CD14-positive monocyte (primary cell): Measurements from ENCODE around the gene AGAP1. TPM values are rescaled to one million over a fixed set of nuclear protein-coding genes. Genes with fewer than 3 reads are reported as not detected.

Experiments used
- DNase-seq, 3 donors: peaks; one replicate each; pipeline ENCODE4 v3.0.0-alpha.2; 2011 to 2022
- H2AFZ ChIP-seq: 2 replicates; pipeline ENCODE4 v1.6.0; 2012; ENCODE audit warnings: mild to moderate bottlenecking, low read depth, low read length, inconsistent platforms; ENCODE audit not compliant: insufficient read depth, poor library complexity, severe bottlenecking
- H3K27ac ChIP-seq, 2 donors: 1 replicate in 1 of 2; 2 replicates in 1 of 2; pipeline ENCODE4 v1.5.1; 2012 to 2013; ENCODE audit warnings: low read length in 2 of 2, control low read depth in 1 of 2, inconsistent platforms in 1 of 2, low read depth in 1 of 2, mild to moderate bottlenecking in 1 of 2
- H3K27me3 ChIP-seq, 2 donors: one replicate each; pipeline versions ENCODE4 v1.6.0 to v1.6.1; 2011 to 2013; ENCODE audit warnings: low read length in 2 of 2; ENCODE audit not compliant: control insufficient read depth in 2 of 2, insufficient read depth in 2 of 2
- H3K36me3 ChIP-seq, 2 donors: replicated peaks in 1 of 2; 1 replicate in 1 of 2; 2 replicates in 1 of 2; pipeline versions ENCODE4 v1.5.1 to v1.6.1; 2012 to 2013; ENCODE audit warnings: low read length in 2 of 2, control low read depth in 1 of 2, inconsistent platforms in 1 of 2, mild to moderate bottlenecking in 1 of 2; ENCODE audit not compliant: insufficient read depth in 2 of 2, control insufficient read depth in 1 of 2
- H3K4me1 ChIP-seq, 2 donors: 1 replicate in 1 of 2; 2 replicates in 1 of 2; pipeline versions ENCODE4 v1.5.1 to v1.6.1; 2012 to 2013; ENCODE audit warnings: low read length in 2 of 2, control low read depth in 1 of 2, inconsistent platforms in 1 of 2, mild to moderate bottlenecking in 1 of 2, moderate library complexity in 1 of 2; ENCODE audit not compliant: insufficient read depth in 2 of 2, control insufficient read depth in 1 of 2
- H3K4me2 ChIP-seq: replicated peaks from 2 replicates; pipeline ENCODE3; 2012; ENCODE audit warnings: low read length, moderate library complexity, mild to moderate bottlenecking; ENCODE audit not compliant: poor library complexity, severe bottlenecking; ENCODE audit errors: extremely low read depth
- H3K4me3 ChIP-seq, 3 experiments: fragments of 200-600 bp in 1 of 3; sonication (generic) in 1 of 3; replicated peaks in 1 of 3; 1 replicate in 2 of 3; 2 replicates in 1 of 3; pipeline ENCODE4 v1.5.1; 2011 to 2013; ENCODE audit warnings: low read length in 3 of 3, mild to moderate bottlenecking in 3 of 3, control low read depth in 2 of 3, low read depth in 2 of 3, inconsistent platforms in 1 of 3, moderate library complexity in 1 of 3
- H3K79me2 ChIP-seq: 2 replicates; pipeline ENCODE4 v1.6.0; 2012; ENCODE audit warnings: mild to moderate bottlenecking, control low read depth, inconsistent platforms, low read length, moderate library complexity; ENCODE audit not compliant: insufficient read depth
- H3K9ac ChIP-seq: 2 replicates; pipeline ENCODE4 v1.6.0; 2017; ENCODE audit warnings: low read length, mild to moderate bottlenecking; ENCODE audit not compliant: insufficient read depth, poor library complexity, severe bottlenecking
- H3K9me3 ChIP-seq, 2 donors: replicated peaks in 1 of 2; 1 replicate in 1 of 2; 2 replicates in 1 of 2; pipeline versions ENCODE4 v1.5.1 to v1.6.1; 2012 to 2013; ENCODE audit warnings: low read length in 2 of 2, control low read depth in 1 of 2; ENCODE audit not compliant: control insufficient read depth in 1 of 2, insufficient read depth in 1 of 2
- H4K20me1 ChIP-seq: 2 replicates; pipeline ENCODE4 v1.6.0; 2012; ENCODE audit warnings: mild to moderate bottlenecking, low read length, control low read depth, moderate library complexity; ENCODE audit not compliant: insufficient read depth
- H3K27ac Mint-ChIP-seq, 7 donors: one replicate each; pipeline ENCODE4 v1.8.0; 2020; ENCODE audit warnings: mild to moderate bottlenecking in 7 of 7, mixed read lengths in 7 of 7, moderate library complexity in 6 of 7, inconsistent platforms in 2 of 7
- H3K27me3 Mint-ChIP-seq, 3 donors: one replicate each; pipeline ENCODE4 v1.8.0; 2021 to 2022; ENCODE audit warnings: low read depth in 3 of 3, mild to moderate bottlenecking in 3 of 3, mixed read lengths in 3 of 3, moderate library complexity in 3 of 3, inconsistent platforms in 1 of 3
- H3K36me3 Mint-ChIP-seq, 2 donors: one replicate each; pipeline ENCODE4 v1.8.0; 2020; ENCODE audit warnings: mixed read lengths in 2 of 2, inconsistent platforms in 1 of 2, mild to moderate bottlenecking in 1 of 2
- H3K4me1 Mint-ChIP-seq: one replicate; pipeline ENCODE4 v1.8.0; 2020; ENCODE audit warnings: mild to moderate bottlenecking, mixed read lengths
- H3K4me3 Mint-ChIP-seq, 2 donors: one replicate each; pipeline ENCODE4 v1.8.0; 2020; ENCODE audit warnings: mild to moderate bottlenecking in 2 of 2, mixed read lengths in 2 of 2, moderate library complexity in 1 of 2
- H3K9me3 Mint-ChIP-seq, 7 donors: one replicate each; pipeline ENCODE4 v1.8.0; 2020 to 2022; ENCODE audit warnings: mixed read lengths in 7 of 7, mild to moderate bottlenecking in 6 of 7, moderate library complexity in 6 of 7, inconsistent platforms in 2 of 7
- WGBS: methylation state at CpG from one replicate; pipeline ENCODE4 v1.1.5; 2013; ENCODE audit warnings: missing lambda C conversion rate; ENCODE audit not compliant: insufficient coverage; 5-methylcytosine and 5-hydroxymethylcytosine counted together
- intact Hi-C, 2 donors: fragments of 100-400 bp; cut with micrococcal nuclease; formaldehyde crosslinking; loops; one replicate each; pipeline versions ENCODE4 v1.15.0 to v1.15.1; 2023
- polyA plus RNA-seq, 3 donors: library from polyadenylated mRNA; depleted of rRNA in 1 of 3; unstranded in 2 of 3; stranded (reverse) in 1 of 3; fragments of 300-500 nt in 2 of 3; fragments of >200 nt in 1 of 3; fragmentation: Illumina TruSeq in 2 of 3; gene quantifications; 1 replicate in 2 of 3; 2 replicates in 1 of 3; pipeline ENCODE4 v1.2.3, GENCODE V29; 2012 to 2021
- TF ChIP-seq, protein P1 (sequence below): fragments of 200-600 bp; IDR thresholded peaks from one replicate; pipeline ENCODE4 v1.8.0; 2022; ENCODE audit warnings: antibody characterized with exemption, mild to moderate bottlenecking

AGAP1 gene
- polyA plus RNA-seq, 3 donors: 0.12 TPM; not detected in 2

DNA sequence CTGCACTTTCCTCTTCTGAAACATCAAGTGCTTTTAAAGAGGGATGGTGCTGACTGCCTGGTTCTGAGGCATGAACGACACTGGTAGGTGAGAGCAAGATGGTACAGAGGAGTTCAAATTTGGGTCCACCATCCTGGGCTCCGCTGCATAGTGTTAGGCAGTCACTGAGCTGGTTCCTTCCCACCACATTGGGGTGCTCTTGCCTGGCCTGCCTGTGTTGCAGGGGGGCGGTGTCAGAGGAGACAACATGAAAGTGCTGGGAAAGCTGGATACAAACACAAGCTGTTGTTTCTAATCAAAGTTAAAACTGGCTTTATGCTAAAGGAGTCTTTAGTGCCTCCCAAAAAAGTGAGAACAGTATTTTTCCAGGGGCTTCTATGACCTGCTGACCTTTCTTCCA lies 416.2 kb downstream of the AGAP1 start:
- no peaks in the 10 kb centered on the region for H3K4me1 Mint-ChIP-seq
- H3K36me3 ChIP-seq: no peaks in the 10 kb centered on the region
- DNase-seq: no peak
- peaks cover 4 to 6% (median 6%) of the 10 kb centered on the region in 3 donors for H3K27me3 Mint-ChIP-seq
- no peak overlapping the region for H3K4me2 ChIP-seq
- peaks cover 0 to 12% (median 8%) of the 10 kb centered on the region in 7 donors for H3K9me3 Mint-ChIP-seq
- no peak overlapping the region for H3K4me3 Mint-ChIP-seq
- H3K27ac Mint-ChIP-seq: no peak overlapping the region
- H3K27me3 ChIP-seq: no peaks in the 10 kb centered on the region
- no peak overlapping the region for H3K4me3 ChIP-seq
- WGBS: 79% methylated on average over 2 of the region's 3 CpGs
- H3K9ac ChIP-seq: no peak overlapping the region
- no peaks in the 10 kb centered on the region for H3K4me1 ChIP-seq
- TF ChIP-seq, protein P1, sequence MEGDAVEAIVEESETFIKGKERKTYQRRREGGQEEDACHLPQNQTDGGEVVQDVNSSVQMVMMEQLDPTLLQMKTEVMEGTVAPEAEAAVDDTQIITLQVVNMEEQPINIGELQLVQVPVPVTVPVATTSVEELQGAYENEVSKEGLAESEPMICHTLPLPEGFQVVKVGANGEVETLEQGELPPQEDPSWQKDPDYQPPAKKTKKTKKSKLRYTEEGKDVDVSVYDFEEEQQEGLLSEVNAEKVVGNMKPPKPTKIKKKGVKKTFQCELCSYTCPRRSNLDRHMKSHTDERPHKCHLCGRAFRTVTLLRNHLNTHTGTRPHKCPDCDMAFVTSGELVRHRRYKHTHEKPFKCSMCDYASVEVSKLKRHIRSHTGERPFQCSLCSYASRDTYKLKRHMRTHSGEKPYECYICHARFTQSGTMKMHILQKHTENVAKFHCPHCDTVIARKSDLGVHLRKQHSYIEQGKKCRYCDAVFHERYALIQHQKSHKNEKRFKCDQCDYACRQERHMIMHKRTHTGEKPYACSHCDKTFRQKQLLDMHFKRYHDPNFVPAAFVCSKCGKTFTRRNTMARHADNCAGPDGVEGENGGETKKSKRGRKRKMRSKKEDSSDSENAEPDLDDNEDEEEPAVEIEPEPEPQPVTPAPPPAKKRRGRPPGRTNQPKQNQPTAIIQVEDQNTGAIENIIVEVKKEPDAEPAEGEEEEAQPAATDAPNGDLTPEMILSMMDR: no peak
- peaks cover 0 to 6% of the 10 kb centered on the region in 2 donors for H3K9me3 ChIP-seq
- H3K27ac ChIP-seq: no peak overlapping the region
- H4K20me1 ChIP-seq: no peaks in the 10 kb centered on the region
- intact Hi-C loops: no loop called here
- no peaks in the 10 kb centered on the region for H3K79me2 ChIP-seq
- no peak overlapping the region for H2AFZ ChIP-seq
- no peaks in the 10 kb centered on the region for H3K36me3 Mint-ChIP-seq

DNA sequence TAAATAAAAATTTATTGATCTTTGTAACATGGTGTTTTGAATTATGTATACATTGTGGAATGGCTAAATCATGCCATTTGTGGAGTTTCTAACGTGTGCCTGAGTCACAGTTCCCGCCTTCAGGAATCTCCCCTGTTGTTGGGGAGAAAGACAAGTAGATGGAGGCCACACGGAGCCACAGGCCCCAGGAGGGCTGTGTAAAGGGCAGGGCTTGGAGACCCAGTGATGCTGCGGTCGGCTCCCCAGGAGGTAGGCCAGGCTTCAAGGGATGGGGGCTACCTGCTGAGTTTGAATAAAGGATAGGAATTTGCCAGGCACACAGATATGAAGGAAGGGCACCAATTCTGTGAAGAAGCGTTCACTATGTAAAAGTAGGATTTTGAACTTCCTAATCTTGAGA lies 417.3 kb downstream of the AGAP1 start:
- peaks cover 0 to 14% (median 3%) of the 10 kb centered on the region in 7 donors for H3K9me3 Mint-ChIP-seq
- H3K36me3 Mint-ChIP-seq: no peaks in the 10 kb centered on the region
- Histone ChIP-seq H3K36me3 (no peaks in the 10 kb centered on the region), H3K27me3 (no peaks in the 10 kb centered on the region), H3K9ac (no peak overlapping the region), H2AFZ (no peak overlapping the region), H3K27ac (no peak overlapping the region), H3K4me3 (no peak overlapping the region), H4K20me1 (no peaks in the 10 kb centered on the region), H3K9me3 (peaks cover 3% of the 10 kb centered on the region in 2 donors), H3K79me2 (no peaks in the 10 kb centered on the region), H3K4me2 (no peak overlapping the region), H3K4me1 (no peaks in the 10 kb centered on the region)
- intact Hi-C loops: no loop called here
- peaks cover 1 to 6% (median 4%) of the 10 kb centered on the region in 3 donors for H3K27me3 Mint-ChIP-seq
- TF ChIP-seq, protein P1: no peak
- H3K4me3 Mint-ChIP-seq: no peak overlapping the region
- WGBS: 85% methylated on average over 6 of the region's 6 CpGs
- no peak for DNase-seq
- no peaks in the 10 kb centered on the region for H3K4me1 Mint-ChIP-seq
- no peak overlapping the region for H3K27ac Mint-ChIP-seq
